Measurements from ENCODE around the gene C4orf50. TPM values are rescaled to one million over a fixed set of nuclear protein-coding genes. Genes with fewer than 3 reads are reported as not detected.

Gene C4orf50
- total and polyA plus RNA-seq, 2 of the 8 experiments (the other 6 are each of a cell fraction or from before 2014, with no cell fraction given), result 0.08 to 0.22 TPM

DNA sequence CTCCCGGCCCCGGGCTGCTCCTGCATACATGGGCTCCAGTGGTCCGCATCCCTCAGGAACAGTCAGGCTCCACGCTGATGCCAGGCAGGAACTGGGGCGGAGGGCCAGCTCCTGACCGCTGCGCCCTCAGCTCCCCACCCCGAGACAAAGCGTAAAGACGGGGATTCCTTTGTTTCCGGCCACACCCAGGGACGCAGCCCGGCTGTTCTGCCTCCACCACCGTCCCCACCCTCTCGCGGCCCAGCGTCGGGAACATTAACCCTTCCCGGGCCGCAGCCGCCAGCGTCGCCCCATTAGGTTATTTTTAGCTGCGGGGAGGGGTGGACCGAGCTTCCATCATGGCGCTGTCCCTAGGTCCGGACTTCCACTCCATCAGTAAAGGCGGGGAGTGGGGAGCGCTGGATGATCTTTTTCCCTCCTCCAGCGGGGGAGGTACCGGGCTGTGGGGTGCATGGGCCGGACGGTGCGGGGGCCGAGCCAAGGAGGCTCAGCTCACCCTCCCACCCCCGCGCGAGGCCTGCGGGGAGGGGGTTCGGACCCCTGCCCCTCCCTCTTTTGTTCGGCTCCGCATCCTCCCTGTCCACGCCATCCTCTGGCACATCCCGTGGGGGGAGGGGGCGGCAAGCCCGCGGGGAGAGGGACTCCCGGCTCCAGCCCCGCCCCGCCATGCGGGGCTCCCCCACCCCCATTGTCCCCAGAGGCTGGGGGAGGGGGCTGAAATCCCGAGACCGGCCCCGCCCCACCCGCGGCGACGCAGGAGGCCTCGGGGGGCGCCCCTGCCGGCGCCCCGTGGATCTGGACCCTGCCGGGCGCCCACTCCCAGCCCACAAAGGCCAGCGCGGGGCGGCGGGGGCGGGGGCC, 130.6 kb downstream of the C4orf50 start (continued):
- TF ChIP-seq KDM4A (IDR thresholded peaks at IDR 0.05; ENCODE audit: low read depth, low read length, severe bottlenecking) (peak; percentile 65), CBX8 (IDR thresholded peaks at IDR 0.05; ENCODE audit: borderline replicate concordance, low read depth, low read length) (no peak)
- TF ChIP-seq, protein P1, sequence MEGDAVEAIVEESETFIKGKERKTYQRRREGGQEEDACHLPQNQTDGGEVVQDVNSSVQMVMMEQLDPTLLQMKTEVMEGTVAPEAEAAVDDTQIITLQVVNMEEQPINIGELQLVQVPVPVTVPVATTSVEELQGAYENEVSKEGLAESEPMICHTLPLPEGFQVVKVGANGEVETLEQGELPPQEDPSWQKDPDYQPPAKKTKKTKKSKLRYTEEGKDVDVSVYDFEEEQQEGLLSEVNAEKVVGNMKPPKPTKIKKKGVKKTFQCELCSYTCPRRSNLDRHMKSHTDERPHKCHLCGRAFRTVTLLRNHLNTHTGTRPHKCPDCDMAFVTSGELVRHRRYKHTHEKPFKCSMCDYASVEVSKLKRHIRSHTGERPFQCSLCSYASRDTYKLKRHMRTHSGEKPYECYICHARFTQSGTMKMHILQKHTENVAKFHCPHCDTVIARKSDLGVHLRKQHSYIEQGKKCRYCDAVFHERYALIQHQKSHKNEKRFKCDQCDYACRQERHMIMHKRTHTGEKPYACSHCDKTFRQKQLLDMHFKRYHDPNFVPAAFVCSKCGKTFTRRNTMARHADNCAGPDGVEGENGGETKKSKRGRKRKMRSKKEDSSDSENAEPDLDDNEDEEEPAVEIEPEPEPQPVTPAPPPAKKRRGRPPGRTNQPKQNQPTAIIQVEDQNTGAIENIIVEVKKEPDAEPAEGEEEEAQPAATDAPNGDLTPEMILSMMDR (IDR thresholded peaks at IDR 0.05; ENCODE audit: control extremely low read depth in 1 of 3, insufficient read depth in 1 of 3, low read depth in 1 of 3, low read length in 3 of 3), result no peak; a peak in 1 of 4 replicates

Data from H1 (cell line).